ENCODE data around the gene CATSPERZ.
"Not testable (repeated sequence)": the region's sequence is repeated elsewhere in the genome, so short reads cannot be mapped to it uniquely, and the experiment has no call there.

Gene CATSPERZ

DNA sequence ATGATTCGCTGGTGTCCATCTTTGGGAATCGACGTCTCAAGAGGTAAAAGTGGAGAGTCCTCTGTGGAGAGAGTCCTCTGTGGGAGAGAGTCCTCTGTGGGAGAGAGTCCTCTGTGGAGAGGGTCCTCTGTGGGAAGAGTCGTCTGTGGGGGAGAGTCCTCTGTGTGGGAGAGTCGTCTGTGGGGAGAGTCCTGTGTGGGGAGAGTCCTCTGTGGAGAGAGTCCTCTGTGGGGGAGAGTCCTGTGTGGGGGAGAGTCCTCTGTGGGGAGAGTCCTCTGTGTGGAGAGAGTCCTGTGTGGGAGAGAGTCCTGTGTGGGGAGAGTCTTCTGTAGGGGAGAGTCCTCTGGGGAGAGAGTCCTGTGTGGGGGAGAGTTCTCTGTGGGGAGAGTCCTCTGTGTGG lies 20.9 kb downstream of the CATSPERZ start:
- no peak for DNase-seq

- no peak for DNase-seq
Measured at GRCh38 chr11:64321533-64321932, 21.4 kb downstream of the CATSPERZ start.

DNA sequence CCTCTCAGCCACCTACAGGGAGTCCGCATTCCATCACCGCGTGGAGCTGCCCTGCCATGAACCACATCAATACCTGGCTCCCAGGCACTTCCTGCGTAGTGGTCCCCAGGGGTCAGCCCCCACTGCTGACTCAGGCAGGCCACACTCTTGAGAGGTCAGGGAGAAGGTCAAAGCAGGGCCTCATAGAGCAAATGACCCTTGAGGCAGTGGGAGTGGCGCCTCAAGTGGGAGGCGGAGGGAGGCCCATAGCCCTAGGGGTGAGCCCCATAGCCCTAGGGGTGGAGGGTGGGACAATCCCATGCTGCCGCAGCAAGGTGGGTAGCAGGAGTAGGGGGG lies 22.7 kb downstream of the CATSPERZ start:
- DNase-seq = no peak

- no peak for DNase-seq
Measured at GRCh38 chr11:64323373-64323772, 23.2 kb downstream of the CATSPERZ start.

GRCh38 chr11:64323984-64324383 lies 23.8 kb downstream of the CATSPERZ start:
- not testable (repeated sequence) for DNase-seq

DNA sequence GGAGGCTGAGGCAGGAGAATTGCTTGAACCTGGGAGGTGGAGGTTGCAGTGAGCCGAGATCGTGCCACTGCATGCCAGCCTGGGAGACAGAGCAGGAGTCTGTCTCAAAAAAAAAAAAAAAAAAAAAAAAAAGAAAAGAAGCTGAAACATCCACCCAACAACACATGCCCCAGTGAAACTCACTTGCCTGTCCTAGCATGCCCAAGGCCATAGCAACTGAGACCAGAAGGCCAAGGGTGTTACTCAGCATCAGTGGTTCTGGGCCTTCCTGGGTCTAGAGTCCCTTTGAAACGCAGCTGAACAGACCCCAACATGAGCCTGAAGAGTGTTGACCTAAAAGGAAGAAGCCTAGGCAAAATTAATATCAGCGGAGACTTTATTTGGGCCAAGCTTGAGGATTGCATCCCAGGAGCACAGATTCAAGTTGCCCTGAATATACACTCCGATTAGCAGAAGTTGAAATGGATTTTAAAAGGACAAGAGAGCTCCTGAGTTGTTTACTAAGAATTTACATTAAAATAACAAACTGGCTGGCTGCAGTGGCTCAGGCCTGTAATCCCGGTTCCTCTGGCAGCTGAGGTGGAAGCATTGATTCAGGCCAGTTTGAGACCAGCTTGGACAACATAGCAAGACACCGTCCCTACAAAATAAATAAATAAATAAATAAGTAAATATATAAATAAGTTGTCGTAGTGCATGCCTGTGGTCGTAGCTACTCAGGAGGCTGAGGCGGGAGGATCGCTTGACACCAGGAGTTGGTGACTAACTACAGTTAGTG lies 24.7 kb downstream of the CATSPERZ start:
- DNase-seq = no peak

GRCh38 chr11:64327375-64327774 lies 27.2 kb downstream of the CATSPERZ start:
- DNase-seq = no peak

- no peak for DNase-seq
Measured at GRCh38 chr11:64327993-64328392, 27.8 kb downstream of the CATSPERZ start.

DNA sequence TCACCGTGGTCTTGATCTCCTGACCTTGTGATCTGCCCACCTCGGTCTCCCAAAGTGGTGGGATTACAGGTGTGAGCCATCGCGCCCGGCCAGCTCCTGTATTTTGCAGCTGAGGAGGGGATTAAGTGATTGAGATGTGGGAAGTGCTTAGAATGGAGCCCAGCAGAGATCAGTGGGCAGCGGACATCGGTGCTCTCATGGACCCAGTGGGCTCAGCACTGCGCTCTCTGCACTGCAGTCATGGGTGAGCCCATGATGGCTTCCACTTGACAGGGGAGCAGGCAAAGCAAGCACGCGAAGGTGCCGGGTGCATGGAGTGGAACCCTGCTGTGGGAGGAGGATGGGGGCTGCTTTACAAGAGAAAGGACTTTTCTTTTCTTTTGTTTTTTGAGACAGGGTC lies 30.7 kb downstream of the CATSPERZ start:
- no peak for DNase-seq

GRCh38 chr11:64331569-64332371 lies 31.6 kb downstream of the CATSPERZ start:
- no peak for DNase-seq

DNA sequence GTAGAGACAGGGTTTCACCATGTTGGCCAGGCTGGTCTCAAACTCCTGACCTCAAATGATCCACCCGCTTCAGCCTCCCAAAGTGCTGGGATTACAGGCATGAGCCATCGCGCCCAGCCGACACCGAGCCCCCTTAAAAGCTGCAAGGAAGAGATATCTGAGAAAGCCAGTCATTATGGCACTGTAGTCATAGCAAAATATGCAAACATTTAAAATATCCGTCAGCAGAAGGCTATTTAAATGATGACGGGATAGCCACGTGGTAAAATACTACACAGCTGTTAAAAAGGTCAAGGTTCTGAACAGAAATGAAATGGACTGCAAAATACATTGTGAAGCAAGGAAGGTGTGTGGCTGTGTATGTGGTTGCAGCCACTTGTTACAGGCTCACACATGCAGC lies 33.4 kb downstream of the CATSPERZ start:
- no peak for DNase-seq

- DNase-seq = no peak
Measured at GRCh38 chr11:64334764-64335735, 34.9 kb downstream of the CATSPERZ start.

DNA sequence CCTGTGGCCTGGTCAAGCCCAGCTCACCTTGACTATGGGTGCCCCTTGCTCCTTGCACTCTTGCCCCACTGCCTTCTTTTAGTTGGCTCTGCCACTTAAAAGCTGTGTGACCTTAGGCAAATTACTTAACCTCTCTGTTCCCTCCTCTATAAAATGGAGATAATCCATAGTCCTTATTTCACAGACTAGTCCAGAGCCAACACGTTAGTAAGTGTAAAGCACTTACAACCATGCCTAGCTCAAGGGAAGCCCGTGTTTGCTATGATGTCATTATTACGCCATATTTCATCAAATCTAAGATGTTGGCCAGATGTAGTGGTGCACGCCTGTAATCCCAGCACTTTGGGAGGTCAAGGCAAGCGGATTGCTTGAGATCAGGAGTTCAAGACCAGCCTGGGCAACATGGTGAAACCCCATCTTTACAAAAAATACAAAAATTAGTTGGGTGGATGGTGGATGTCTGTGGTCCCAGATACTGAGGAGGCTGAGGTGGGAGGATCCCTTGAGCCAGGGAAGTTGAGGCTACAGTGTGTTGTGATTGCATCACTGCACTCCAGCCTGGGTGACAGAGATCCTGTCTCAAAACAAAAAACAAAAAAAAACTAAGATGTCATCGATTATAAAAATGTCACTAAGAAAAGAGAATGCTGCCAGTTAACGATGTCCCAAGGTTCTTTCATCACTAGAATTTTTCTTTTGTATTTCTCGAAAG lies 37.5 kb downstream of the CATSPERZ start:
- DNase-seq = no peak

GRCh38 chr11:64338716-64339115 lies 38.6 kb downstream of the CATSPERZ start:
- no peak for DNase-seq

GRCh38 chr11:64339286-64339685 lies 39.1 kb downstream of the CATSPERZ start:
- no peak for DNase-seq

GRCh38 chr11:64339754-64340408 lies 39.7 kb downstream of the CATSPERZ start, which contains the start of gene CCDC88B:
CCDC88B (plus strand) TSS chr11:64340204; CDS start chr11:64340267, 63 bp downstream.
- no peak for DNase-seq

DNA sequence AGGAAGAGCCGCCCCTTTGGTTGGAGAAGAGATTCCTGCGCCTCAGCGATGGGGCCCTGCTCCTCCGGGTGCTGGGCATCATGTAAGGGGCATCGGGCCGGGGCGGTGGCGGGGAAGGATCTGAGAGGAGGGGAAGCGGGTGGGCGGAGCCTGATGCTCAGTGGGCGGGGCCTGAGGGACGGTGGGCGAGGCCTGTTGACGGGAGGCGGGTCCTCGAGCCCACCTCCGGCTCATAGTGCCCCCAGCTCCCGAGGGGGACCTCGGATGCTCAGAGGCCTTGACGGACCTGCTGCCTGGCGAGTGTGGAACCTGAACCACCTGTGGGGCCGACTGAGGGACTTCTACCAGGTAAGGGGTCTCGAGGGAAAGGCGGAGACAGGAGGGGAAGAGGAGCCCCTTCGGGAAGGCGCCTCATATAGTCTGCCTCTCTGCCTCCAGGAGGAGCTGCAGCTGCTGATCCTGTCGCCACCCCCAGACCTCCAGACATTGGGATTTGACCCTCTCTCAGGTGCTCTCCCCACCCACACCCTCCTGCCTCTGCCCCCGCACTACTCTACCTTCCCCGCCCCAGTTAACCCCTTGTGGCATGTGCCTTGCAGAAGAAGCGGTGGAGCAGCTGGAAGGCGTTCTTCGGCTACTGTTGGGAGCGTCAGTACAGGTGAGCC lies 40.6 kb downstream of the CATSPERZ start:
- DNase-seq = no peak

DNA sequence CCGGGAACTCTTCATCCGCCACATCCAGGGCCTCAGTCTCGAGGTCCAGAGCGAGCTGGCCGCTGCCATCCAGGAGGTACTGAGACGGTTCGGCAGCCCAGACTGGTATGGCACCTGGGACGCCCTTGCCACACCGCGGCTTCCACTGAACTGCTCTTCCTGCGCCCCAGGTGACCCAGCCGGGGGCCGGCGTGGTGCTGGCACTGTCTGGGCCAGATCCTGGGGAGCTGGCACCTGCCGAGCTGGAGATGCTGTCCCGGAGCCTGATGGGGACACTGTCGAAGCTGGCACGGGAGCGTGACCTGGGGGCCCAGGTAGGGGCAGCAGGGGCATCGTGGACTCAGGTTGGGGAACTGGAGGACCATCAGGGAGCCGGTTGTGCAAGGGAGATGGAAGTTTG lies 41.3 kb downstream of the CATSPERZ start:
- DNase-seq = no peak

DNA sequence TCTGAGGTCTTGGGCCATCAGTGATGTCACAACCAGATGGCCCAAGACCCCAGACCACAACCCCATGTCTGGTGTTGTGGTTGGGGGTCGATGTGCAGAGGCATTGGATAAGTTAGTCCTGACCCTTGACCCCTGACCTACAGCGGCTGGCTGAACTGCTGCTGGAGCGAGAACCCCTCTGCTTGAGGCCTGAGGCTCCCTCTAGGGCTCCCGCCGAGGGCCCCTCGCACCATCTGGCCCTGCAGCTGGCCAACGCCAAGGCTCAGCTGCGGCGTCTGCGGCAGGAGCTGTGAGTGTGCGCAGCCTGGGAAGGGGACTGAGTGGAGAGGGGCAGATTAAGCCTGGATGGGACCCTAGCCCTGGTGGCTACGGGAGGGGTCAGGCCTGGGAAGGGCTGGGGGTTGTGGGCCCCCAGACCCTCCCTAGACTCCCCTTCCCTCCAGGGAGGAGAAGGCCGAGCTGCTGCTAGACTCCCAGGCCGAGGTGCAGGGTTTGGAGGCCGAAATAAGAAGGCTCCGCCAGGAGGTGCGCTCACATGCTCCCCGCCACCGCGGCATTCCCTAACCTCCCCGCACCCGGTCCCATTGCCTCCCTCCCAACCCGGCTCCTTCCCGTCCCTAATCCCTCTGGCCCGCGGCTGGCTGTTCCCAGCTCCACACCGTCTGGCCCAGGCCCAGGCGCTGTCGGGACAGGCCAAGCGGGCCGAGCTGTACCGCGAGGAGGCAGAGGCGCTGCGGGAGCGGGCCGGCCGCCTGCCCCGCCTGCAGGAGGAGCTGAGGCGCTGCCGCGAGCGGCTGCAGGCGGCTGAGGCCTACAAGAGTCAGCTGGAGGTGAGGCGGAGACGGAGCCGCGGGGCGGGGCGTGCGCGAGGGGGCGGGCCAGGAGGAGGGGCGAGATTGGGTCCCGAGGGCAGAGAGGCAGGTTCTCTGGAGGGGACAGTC lies 42.0 kb downstream of the CATSPERZ start:
- peak; percentile 67 for DNase-seq
